Lower leg skin (tissue), 3 donors: Measurements from ENCODE around the gene CXXC5.

Experiments used
- POLR2A ChIP-seq, 2 donors: fragments of 450-650 bp; IDR thresholded peaks; one replicate each; pipeline ENCODE4 v1.6.1; 2016 to 2017; ENCODE audit warnings: antibody characterized with exemption in 2 of 2, mild to moderate bottlenecking in 1 of 2, moderate library complexity in 1 of 2
- TF ChIP-seq, protein P1 (sequence below), 3 donors: fragments of 450-650 bp; IDR thresholded peaks; one replicate each; pipeline ENCODE4 v1.5.1; 2016; ENCODE audit warnings: antibody characterized with exemption in 3 of 3, mild to moderate bottlenecking in 3 of 3, moderate library complexity in 2 of 3

DNA sequence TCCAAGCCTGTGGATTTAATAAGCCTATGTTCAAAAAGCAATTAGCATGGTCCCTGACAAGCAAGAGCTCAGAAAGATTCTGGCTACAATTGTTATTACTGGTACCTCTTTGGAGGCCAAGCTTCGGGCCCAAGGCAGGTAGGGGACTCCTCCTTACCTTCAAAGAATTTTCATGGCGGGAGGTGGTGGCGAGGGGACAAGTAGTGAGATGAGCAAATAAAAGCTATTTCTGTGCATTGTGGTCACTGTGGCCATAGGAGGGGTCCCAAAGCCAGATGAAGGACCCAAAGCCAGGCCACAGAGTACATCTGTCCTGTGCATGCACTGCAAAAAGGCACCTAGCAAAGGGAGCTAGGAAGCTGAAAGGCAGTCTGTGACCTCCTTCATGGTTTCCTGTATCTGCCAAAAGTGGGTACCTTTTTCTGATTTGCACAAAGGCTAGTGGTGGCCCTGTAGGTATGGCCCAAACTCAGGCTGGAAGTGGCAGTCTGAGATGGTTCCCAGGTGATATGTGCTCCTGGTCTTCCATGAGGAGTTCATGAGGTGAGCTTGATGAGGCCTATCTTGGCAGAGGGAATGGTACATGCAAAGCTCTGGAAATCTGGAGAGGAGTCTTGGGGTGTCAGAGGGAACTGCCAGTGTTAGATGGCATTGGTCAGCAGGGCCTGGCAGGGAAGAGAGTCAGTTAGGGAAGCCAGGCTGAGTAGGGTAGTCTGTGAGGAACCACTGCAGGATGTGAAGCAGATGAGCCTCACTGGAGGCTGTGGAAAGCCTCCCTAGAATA, 3.3 kb upstream of the CXXC5 start:
- TF ChIP-seq, protein P1, sequence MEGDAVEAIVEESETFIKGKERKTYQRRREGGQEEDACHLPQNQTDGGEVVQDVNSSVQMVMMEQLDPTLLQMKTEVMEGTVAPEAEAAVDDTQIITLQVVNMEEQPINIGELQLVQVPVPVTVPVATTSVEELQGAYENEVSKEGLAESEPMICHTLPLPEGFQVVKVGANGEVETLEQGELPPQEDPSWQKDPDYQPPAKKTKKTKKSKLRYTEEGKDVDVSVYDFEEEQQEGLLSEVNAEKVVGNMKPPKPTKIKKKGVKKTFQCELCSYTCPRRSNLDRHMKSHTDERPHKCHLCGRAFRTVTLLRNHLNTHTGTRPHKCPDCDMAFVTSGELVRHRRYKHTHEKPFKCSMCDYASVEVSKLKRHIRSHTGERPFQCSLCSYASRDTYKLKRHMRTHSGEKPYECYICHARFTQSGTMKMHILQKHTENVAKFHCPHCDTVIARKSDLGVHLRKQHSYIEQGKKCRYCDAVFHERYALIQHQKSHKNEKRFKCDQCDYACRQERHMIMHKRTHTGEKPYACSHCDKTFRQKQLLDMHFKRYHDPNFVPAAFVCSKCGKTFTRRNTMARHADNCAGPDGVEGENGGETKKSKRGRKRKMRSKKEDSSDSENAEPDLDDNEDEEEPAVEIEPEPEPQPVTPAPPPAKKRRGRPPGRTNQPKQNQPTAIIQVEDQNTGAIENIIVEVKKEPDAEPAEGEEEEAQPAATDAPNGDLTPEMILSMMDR (IDR thresholded peaks at IDR 0.05), result no peak
- TF ChIP-seq POLR2A (IDR thresholded peaks at IDR 0.05), result no peak
